Heart right ventricle (tissue), 16 donors: ENCODE data around the gene LAG3. TPM values are rescaled to one million over a fixed set of nuclear protein-coding genes. Genes with fewer than 3 reads are reported as not detected.

Source experiments
- ATAC-seq, 8 donors: fragments of 200-7000 bp; cut with Tn5 transposase; one replicate each; pipeline ENCODE4 v1.9.1; 2020; ENCODE audit warnings: mild to moderate bottlenecking in 8 of 8, moderate library complexity in 8 of 8, moderate number of reproducible peaks in 1 of 8
- DNase-seq, 2 donors: peaks; one replicate each; pipeline ENCODE4 v3.0.0-alpha.2; 2020
- H3K27ac ChIP-seq, 10 donors: fragments of 200-600 bp; sonication (generic) in 2 of 10; one replicate each; pipeline versions ENCODE4 v1.5.0 to v1.8.0; 2020 to 2022; ENCODE audit warnings: mild to moderate bottlenecking in 3 of 10
- H3K27me3 ChIP-seq, 7 donors: fragments of 200-600 bp; one replicate each; pipeline ENCODE4 v1.8.0; 2021 to 2022; ENCODE audit warnings: mild to moderate bottlenecking in 2 of 7
- H3K36me3 ChIP-seq, 9 donors: fragments of 200-600 bp; sonication (generic) in 1 of 9; one replicate each; pipeline versions ENCODE4 v1.5.0 to v1.8.0; 2020 to 2022; ENCODE audit warnings: mild to moderate bottlenecking in 2 of 9
- H3K4me1 ChIP-seq, 9 donors: fragments of 200-600 bp; sonication (generic) in 1 of 9; one replicate each; pipeline versions ENCODE4 v1.5.0 to v1.8.0; 2020 to 2022; ENCODE audit warnings: mild to moderate bottlenecking in 4 of 9
- H3K4me3 ChIP-seq, 10 donors: fragments of 200-600 bp; sonication (generic) in 2 of 10; one replicate each; pipeline versions ENCODE4 v1.5.0 to v1.8.0; 2020 to 2022; ENCODE audit warnings: mild to moderate bottlenecking in 7 of 10, moderate library complexity in 2 of 10
- H3K9me3 ChIP-seq, 11 donors: fragments of 200-600 bp in 10 of 11; sonication (generic) in 2 of 11; one replicate each; pipeline versions ENCODE4 v1.5.0 to v1.8.0; 2013 to 2022; ENCODE audit warnings: mild to moderate bottlenecking in 2 of 11, control low read depth in 1 of 11, moderate library complexity in 1 of 11
- WGBS, 2 donors: extraction: QIAGEN DNeasy Blood & Tissue Kit; methylation state at CpG; one replicate each; pipeline ENCODE4 v1.1.7; 2013; ENCODE audit warnings: inconsistent platforms in 1 of 2; 5-methylcytosine and 5-hydroxymethylcytosine counted together
- intact Hi-C, 10 donors: fragments of 100-400 bp; cut with DNase I; formaldehyde crosslinking; loops; one replicate each; pipeline versions ENCODE4 v1.11.1 to v1.14.2; 2022
- polyA plus RNA-seq, 2 donors: library from polyadenylated mRNA; stranded (reverse); fragments of 200-250 nt; gene quantifications; one replicate each; pipeline ENCODE4 v1.2.3, GENCODE V29; 2013
- total RNA-seq, 10 donors: library from RNA; stranded (reverse); fragmentation: NEBNext Ultra II Directional in 3 of 10; extraction: Animal tissue kit (Norgen Biotek cat#: 25700) in 3 of 10; gene quantifications; one replicate each; pipeline versions ENCODE4 v1.2.1 to v1.2.4, GENCODE V29; 2021 to 2023
- TF ChIP-seq, protein P1 (sequence below), 9 donors: fragments of 200-600 bp; sonication (generic) in 2 of 9; IDR thresholded peaks; one replicate each; pipeline versions ENCODE4 v1.5.0 to v1.8.0; 2021 to 2022; ENCODE audit warnings: antibody characterized with exemption in 9 of 9, mild to moderate bottlenecking in 5 of 9, moderate library complexity in 1 of 9
- donor health status: Arrhythmogenic right ventricular cardiomyopathy.
- donor health status: ischemic (EF 13 %, LVEDD 7.1; RV severe dilation, severe dysfunction).
- donor health status: healthy with polysubstance abuse.
- donor health status: DM: no; HTN: yes; CAD: no.
- donor health status: DM: no; HTN: no; CAD: no.
- donor health status: ischemic (EF 25% LVEDD 6.9; RV normal size, moderate dysfunction).
- donor health status: ischemic (EF 25% LVEDD 5.7; RV mildly dilated, moderate dysfunction).
- donor health status: healthy.
- donor health status: DM: yes; HTN: yes; CAD: no.
- donor health status: Ischemic cardiomyopathy.
- donor health status: ischemic (EF 35%, LVEDD 5.7; RV mildly dilated, moderate dysfunction).
- donor health status: nonischemic (EF 11% LVEDD 7.7; RV severe dilation, severe dysfunction).
- donor health status: DM: yes; HTN: yes; CAD: no.
- donor health status: PGD.
- donor health status: ischemic (EF 29% LVEDD 5.4; RV normal size, mild dysfunction).
- donor health status: nonischemic (EF 23%, LVEDD 6.1; RV moderate dilation, normal function).

The LAG3 gene
- total and polyA plus RNA-seq, 12 donors, result 0.13 to 2.1 (median 0.26) TPM; not detected in 2

DNA sequence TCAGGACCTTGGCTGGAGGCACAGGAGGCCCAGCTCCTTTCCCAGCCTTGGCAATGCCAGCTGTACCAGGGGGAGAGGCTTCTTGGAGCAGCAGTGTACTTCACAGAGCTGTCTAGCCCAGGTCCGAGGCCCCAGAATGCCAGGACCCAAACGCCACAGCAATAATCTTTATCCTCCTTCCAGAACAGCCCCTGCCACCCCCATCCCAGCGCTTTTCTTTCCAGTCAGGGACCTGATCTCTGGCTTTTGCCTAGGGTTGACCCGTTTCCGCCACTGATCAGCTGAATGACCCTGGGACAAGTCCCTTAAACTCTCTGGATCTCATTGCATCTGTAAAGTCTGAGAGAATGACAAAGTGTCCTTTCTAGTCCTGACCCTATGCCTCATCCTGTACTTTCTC lies 5.1 kb downstream of the LAG3 start:
- Histone ChIP-seq H3K4me3 (peak overlapping the region in 1 of 10 donors; percentile 47), H3K27me3 (peaks cover 0 to 53% (median 8%) of the 10 kb centered on the region in 7 donors), H3K27ac (peak overlapping the region in 4 of 10 donors; percentile 49 to 70 (median 61)), H3K4me1 (peaks cover 0 to 30% (median 21%) of the 10 kb centered on the region in 9 donors), H3K9me3 (no peaks in the 10 kb centered on the region), H3K36me3 (peaks cover 0 to 9% (median 0%) of the 10 kb centered on the region in 9 donors)
- DNase-seq (no peak), ATAC-seq (no peak)
- WGBS, 2 donors, result 95% methylated on average over 5 of the region's 5 CpGs
- intact Hi-C loops, result loop anchor here in 8 of 10 donors (5.0 kb wide), 5 partner anchors 40 to 160 kb away; partner anchors contain the start of genes GPR162 (in 1 of the 8) and P3H3 (in 1 of the 8)
- TF ChIP-seq, protein P1, sequence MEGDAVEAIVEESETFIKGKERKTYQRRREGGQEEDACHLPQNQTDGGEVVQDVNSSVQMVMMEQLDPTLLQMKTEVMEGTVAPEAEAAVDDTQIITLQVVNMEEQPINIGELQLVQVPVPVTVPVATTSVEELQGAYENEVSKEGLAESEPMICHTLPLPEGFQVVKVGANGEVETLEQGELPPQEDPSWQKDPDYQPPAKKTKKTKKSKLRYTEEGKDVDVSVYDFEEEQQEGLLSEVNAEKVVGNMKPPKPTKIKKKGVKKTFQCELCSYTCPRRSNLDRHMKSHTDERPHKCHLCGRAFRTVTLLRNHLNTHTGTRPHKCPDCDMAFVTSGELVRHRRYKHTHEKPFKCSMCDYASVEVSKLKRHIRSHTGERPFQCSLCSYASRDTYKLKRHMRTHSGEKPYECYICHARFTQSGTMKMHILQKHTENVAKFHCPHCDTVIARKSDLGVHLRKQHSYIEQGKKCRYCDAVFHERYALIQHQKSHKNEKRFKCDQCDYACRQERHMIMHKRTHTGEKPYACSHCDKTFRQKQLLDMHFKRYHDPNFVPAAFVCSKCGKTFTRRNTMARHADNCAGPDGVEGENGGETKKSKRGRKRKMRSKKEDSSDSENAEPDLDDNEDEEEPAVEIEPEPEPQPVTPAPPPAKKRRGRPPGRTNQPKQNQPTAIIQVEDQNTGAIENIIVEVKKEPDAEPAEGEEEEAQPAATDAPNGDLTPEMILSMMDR (IDR thresholded peaks at IDR 0.05), result no peak

DNA sequence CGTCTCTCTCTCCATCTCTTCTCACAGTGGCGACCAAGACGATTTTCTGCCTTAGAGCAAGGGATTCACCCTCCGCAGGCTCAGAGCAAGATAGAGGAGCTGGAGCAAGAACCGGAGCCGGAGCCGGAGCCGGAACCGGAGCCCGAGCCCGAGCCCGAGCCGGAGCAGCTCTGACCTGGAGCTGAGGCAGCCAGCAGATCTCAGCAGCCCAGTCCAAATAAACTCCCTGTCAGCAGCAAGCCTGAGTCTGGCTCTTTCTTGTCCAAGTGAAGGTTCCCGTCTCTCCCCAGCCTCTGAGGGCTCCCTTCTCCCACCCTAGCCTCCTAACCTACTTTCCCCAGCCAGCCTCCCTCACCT lies 5.9 kb downstream of the LAG3 start:
- peak overlapping the region in 9 of 10 donors; percentile 49 to 73 (median 62) for H3K27ac ChIP-seq
- DNase-seq, result peak in 1 of 2 donors; percentile 33
- H3K36me3 ChIP-seq, result peaks cover 0 to 9% (median 0%) of the 10 kb centered on the region in 9 donors
- 19 to 27% methylated on average over 14 of the region's 14 CpGs for WGBS, 2 donors
- peak; percentile 16 to 71 (median 54) for ATAC-seq
- H3K4me1 ChIP-seq, result peaks cover 0 to 27% (median 19%) of the 10 kb centered on the region in 9 donors
- intact Hi-C loops, result loop anchor here in 8 of 10 donors (2.0 to 5.0 kb wide), 7 partner anchors 25 to 161 kb away; partner anchors contain the start of genes GPR162 (in 1 of the 8), MLF2 (in 1 of the 8) and P3H3 (in 1 of the 8)
- TF ChIP-seq, protein P1 (IDR thresholded peaks at IDR 0.05), result no peak
- peak overlapping the region in 9 of 10 donors; percentile 35 to 60 (median 43) for H3K4me3 ChIP-seq
- H3K9me3 ChIP-seq, result no peaks in the 10 kb centered on the region
- peaks cover 0 to 47% (median 8%) of the 10 kb centered on the region in 7 donors for H3K27me3 ChIP-seq

DNA sequence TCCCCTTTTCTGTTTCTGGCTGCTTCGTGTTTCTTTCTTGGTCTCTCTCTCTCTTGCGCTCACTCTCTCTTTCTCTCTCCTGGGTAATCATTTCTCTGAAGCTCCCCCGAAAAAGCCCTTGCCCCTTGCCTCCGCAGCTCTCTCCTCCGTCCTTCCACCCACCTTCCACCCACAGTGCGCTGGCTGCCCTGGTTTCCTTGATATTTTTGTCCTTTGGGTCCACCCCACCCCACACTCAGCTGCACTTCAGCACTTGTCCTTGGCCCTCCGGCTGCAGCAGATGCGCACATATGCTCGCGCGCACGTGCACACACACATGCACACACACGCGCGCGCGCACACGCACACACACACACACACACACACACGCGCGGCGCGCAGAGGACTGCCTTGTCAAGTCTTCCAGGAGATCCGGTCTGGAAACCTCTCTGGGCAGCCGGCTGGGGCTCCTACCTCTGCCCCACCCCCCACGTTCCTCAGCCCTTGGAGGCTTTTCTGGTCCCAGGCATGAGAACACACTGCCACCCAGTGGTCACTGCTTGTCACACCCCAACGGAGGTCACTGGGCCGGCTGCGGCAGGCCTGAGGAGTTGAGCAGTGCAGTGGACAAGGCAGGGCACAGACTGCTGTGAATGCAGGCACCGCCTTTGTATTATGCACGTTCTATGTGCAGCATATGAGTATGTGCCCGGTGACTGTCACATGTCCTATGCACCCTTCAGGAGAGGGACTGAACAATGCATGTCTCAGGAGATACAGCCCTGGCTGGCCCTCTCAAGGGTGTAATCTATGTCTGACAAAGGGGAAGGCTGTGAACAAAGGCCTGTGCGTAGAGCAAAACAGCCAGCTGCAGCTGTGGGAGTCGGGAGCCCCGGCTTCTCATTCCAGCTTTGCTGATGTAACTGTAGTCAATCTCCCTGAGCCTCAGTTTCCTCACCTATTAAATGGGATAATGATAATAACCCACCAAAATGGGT lies 6.5 kb downstream of the LAG3 start:
- ATAC-seq, result peak; percentile 94 to 97 (median 96)
- WGBS, 2 donors, result 3 to 4% methylated on average over 28 to 35 of the region's 35 CpGs

More for the DNA sequence above, 6.5 kb downstream of the LAG3 start:
- peak; percentile 92 to 97 for DNase-seq
- Histone ChIP-seq H3K9me3 (no peaks in the 10 kb centered on the region), H3K27ac (peak overlapping the region in 9 of 10 donors; percentile 49 to 73 (median 62)), H3K4me3 (peak overlapping the region in 9 of 10 donors; percentile 35 to 60 (median 43)), H3K27me3 (peaks cover 0 to 40% (median 4%) of the 10 kb centered on the region in 7 donors), H3K36me3 (peaks cover 0 to 9% (median 0%) of the 10 kb centered on the region in 9 donors), H3K4me1 (peaks cover 0 to 30% (median 15%) of the 10 kb centered on the region in 9 donors)
- intact Hi-C loops, result loop anchor here in 9 of 10 donors (1.0 to 5.0 kb wide), 10 partner anchors 25 to 162 kb away; partner anchors contain the start of genes MLF2 (in 5 of the 9), GPR162 (in 1 of the 9) and P3H3 (in 1 of the 9)
- TF ChIP-seq, protein P1 (IDR thresholded peaks at IDR 0.05), result peak in 8 of 9 donors; percentile 92 to 97 (median 96)
